HTERT RPE-1 (cell line): ENCODE results near the gene CENPA.
"Not testable (repeated sequence)": the region's sequence is repeated elsewhere in the genome, so short reads cannot be mapped to it uniquely, and the experiment has no call there.

Source experiments
- in situ Hi-C: fragments of 300-500 bp; cut with MboI; formaldehyde crosslinking; loops from 4 replicates; pipeline ENCODE4 v1.14.3; 2020; ENCODE audit warnings: low sequenced_read_pairs

Gene CENPA

DNA sequence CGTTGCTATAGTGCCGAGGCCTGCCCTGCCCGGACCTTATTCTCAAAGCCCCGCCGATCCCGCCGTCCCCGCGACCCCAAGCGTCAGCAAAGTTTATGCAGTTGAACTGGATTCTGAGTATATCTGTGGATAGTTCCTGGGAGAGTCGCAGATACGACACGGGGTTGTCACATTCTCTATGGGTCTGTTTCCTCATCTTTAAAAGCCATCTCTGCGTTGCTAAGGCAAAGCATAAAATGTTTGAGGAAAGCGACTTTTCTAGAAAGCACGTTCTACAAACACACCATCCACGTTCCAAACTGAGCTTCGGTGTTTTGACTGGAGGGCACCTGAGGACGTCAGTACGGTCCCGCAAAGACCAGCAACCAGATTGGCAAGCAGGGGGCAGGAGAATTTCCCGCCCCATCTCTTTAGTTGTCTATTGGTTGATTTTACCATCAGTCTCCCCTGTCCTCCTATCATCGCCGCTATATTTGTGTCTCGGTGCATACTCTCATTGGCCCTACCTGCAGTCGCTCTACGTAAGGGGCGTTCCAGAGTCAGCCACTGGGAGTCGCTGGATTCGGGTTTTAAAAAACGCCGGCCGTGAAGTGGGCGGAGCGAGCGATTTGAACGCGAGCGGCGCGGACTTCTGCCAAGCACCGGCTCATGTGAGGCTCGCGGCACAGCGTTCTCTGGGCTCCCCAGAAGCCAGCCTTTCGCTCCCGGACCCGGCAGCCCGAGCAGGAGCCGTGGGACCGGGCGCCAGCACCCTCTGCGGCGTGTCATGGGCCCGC is at the start of gene CENPA:
Gene CENPA, plus strand, starts transcription at position 626 of the 776 bp plus-strand sequence. Its CDS starts 141 bp downstream, at position 767.
- in situ Hi-C loops, result no loop called here

GRCh38 chr2:26737221-26737620 is 48.6 kb upstream of the CENPA start:
- in situ Hi-C loops, result loop anchor here (25.0 kb wide), 1 partner anchor 125 kb away; no protein-coding TSS in a partner anchor

DNA sequence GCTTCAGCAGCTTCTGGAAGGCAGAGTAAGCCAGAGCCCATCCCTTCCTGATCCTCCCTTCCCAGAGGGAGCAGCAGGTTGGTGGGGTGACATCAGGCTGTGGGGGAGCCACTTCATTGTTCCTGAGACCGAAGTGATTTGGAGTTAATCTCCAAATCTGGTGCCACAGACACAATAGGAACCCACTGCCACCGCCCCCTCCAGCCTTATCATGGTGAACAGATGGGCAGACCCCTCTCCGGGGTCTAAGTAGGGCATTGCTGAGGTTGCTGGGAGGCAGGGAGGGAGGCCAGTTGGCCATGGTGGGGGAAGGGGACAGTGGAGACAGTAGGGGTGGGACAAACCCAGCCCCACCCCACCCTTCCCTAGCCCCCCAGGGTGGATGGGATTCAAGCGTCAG is 47.4 kb upstream of the CENPA start:
- in situ Hi-C loops, result loop anchor here (25.0 kb wide), 1 partner anchor 126 kb away; no protein-coding TSS in a partner anchor

DNA sequence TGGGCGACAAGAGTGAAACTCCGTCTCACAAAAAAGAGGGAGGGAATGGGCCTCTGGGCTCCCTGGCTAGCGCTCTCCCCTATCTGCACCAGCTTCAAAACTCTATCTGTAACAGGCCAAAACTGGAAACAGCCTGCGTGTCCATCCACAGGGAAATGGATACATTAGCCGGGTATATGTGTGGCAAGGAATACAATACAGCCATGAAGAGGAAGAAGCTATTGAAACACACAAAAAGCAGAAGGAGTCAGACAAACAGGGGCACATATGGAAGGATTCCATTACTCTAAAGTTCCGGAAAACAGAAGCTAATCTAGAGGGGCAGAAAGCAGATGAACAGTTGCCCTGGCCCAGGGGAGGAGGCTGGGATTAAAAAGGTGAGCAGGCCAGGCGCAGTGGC is 46.3 kb upstream of the CENPA start:
- in situ Hi-C loops, result loop anchor here (25.0 kb wide), 1 partner anchor 127 kb away; no protein-coding TSS in a partner anchor

GRCh38 chr2:26740346-26740745 is 45.5 kb upstream of the CENPA start:
- in situ Hi-C loops, result loop anchor here (25.0 kb wide), 1 partner anchor 128 kb away; no protein-coding TSS in a partner anchor

- in situ Hi-C loops, result loop anchor here (25.0 kb wide), 1 partner anchor 129 kb away; no protein-coding TSS in a partner anchor
Measured at GRCh38 chr2:26740890-26741302, 45.0 kb upstream of the CENPA start.

GRCh38 chr2:26742048-26742770 is 43.6 kb upstream of the CENPA start:
- in situ Hi-C loops, result loop anchor here (25.0 kb wide), 1 partner anchor 130 kb away; no protein-coding TSS in a partner anchor

DNA sequence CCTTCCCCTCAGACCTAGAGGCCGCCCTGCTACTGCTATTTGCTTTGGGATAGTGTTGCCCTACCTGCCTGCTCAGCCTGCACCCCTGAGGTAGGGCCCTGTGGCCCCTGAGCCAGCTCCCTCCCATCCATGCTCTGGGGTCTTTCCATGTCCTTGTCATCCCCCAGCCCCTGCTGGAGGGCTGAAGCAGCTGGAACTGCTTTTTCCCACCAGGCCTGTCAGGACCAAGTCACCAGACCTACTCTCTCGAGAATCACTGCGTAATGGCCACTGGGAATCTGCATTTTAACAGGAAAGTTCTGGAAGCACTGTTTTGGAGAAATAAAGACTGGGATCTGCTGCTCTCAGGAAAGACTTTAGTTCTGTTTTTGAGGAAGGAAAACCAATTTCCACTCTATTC is 42.0 kb upstream of the CENPA start:
- in situ Hi-C loops, result loop anchor here (25.0 kb wide), 1 partner anchor 132 kb away; no protein-coding TSS in a partner anchor

DNA sequence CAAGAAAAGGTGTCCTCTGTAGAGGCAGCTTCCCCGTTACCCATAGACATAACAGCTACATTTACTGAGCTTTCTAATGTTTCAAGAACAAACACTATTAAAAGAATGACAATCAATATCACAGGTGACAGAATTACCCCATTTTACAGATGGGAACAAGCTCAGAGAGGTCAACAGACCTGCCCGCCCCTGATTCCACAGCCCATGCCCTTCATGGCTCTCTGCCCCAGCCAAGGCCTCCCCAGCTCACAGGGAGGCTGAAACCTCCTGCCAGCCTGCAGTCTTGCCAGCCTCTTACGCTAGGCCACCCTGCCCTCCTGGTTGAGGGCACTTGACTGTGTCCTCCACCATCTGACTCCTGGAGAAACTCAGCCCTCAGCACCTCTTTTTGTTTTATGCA is 40.9 kb upstream of the CENPA start:
- in situ Hi-C loops, result loop anchor here (25.0 kb wide), 1 partner anchor 133 kb away; no protein-coding TSS in a partner anchor

DNA sequence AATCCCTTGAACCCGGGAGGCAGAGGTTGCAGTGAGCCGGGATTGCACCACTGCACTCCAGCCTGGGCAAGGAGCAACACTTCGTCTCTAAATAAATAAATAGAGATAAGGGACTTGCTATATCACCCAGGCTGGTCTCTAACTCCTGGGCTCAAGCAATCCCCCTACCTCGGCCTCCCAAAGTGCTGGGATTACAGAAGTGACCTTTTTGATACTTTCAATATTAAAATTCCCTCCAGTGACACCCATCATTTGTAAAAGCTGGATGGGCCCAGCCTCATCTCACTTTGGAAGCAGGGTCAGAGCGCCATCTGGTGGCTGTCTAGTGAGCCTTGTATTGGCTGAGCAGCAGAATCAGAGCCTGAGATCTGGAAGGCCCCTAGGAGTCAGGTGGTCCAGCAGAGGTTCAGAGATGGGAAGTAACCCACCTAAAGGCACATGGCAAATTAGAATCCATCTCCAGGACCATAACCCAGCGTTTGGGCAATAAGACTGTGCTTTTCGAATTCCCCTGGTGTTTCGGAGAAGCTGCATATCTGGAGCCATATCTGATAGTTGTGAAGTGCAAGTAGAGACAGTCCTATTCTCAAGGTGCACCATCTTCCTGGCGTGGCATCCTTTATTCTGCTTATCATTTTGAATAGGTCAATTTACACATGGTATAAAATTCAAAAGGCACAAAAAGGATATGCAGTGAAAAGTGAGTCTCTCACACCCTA is 40.1 kb upstream of the CENPA start:
- in situ Hi-C loops, result loop anchor here (25.0 kb wide), 1 partner anchor 133 kb away; no protein-coding TSS in a partner anchor

DNA sequence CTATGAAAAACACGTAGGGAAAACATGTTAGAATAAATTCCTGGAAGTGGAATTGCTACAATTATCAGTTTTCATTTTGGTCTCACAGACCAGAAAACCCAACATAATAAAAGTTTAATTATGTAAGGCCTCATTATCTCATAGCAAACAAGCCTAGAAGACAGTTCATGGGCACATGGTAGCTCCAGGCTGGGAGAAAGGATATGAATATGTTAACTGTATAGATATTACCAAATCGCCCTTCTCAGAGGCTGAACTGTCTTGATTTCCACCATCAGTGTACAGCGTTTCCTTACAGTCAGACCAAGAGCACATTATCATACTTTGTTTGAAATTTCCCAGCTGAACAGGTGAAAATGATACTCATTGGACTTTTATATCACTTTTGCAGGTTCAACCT is 38.9 kb upstream of the CENPA start:
- in situ Hi-C loops, result loop anchor here (25.0 kb wide), 1 partner anchor 135 kb away; no protein-coding TSS in a partner anchor

GRCh38 chr2:26749787-26750420 is 36.0 kb upstream of the CENPA start:
- in situ Hi-C loops, result loop anchor here (25.0 kb wide), 1 partner anchor 138 kb away; no protein-coding TSS in a partner anchor

- in situ Hi-C loops, result not testable (repeated sequence)
Measured at GRCh38 chr2:26750467-26750866, 35.4 kb upstream of the CENPA start.

GRCh38 chr2:26752656-26753055 is 33.2 kb upstream of the CENPA start:
- in situ Hi-C loops, result no loop called here

DNA sequence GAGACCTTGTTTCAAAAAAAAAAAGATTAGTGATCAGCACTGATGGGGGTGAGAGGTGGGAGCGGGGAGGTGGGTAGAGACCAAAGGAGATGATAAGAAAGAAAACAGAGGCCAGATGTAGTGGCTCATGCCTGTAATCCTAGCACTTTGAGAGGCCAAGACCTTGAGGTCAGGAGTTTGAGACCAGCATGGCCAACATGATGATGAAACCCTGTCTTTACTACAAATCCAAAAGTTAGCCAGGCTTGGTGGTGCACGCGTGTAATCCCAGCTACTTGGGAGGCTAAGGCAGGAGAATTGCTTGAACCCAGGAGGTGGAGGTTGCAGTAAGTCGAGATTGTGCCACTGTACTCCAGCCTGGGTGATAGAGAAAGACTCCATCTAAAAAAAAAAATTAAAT is 31.3 kb upstream of the CENPA start:
- in situ Hi-C loops, result no loop called here

GRCh38 chr2:26754972-26755670 is 30.7 kb upstream of the CENPA start:
- in situ Hi-C loops, result no loop called here

GRCh38 chr2:26756337-26756736 is 29.5 kb upstream of the CENPA start:
- in situ Hi-C loops, result no loop called here

DNA sequence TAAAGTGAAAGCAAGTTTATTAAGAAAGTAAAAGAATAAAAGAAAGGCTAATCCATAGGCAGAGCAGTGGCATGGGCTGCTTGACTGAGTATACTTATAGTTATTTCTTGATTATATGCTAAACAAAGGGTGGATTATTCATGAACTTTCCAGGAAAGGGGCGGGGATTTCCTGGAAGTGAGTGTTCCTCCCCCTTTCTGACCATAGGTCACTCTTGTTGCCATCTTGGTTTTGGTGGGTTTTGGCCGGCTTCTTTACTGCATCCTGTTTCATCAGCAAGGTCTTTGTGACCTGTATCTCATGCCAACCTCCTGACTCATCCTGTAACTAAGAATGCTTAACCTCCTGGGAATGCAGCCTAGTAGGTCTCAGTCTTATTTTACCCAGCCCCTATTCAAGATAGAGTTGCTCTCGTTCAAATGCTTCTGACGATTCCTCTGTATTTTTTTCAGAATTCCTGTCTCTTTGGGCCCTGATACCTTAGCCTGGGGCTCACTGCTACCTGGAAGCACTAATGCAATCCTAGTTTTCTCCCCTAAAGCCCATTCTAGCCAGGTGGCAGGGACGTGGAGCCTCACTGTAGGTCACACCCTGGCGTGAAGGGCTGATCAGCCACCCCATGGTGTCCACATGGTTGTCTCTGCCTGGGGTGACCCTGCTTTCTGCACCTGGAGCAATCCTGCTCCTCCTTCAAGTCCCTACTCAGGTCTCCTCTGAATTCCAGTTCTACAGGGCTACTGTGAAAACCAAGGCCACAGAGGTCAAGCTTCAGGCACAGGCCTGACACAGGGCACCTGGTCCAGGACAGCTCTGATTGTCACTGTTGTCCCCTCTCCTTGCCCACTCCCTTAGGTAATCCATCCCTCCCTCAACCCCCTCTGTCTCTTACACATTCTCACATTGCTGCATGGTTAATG is 27.7 kb upstream of the CENPA start:
- in situ Hi-C loops, result no loop called here
